Erythroblast (primary cell): Measurements from ENCODE around the gene HIBADH.

ENCODE experiments used
- GATA1 ChIP-seq: IDR thresholded peaks from 2 replicates; pipeline ENCODE4 v1.6.1; 2011; ENCODE audit warnings: low read depth, mild to moderate bottlenecking, control low read depth, low read length, moderate library complexity
- POLR2A ChIP-seq: IDR thresholded peaks from 2 replicates; pipeline ENCODE4 v1.6.1; 2011; ENCODE audit warnings: mild to moderate bottlenecking, low read length

DNA sequence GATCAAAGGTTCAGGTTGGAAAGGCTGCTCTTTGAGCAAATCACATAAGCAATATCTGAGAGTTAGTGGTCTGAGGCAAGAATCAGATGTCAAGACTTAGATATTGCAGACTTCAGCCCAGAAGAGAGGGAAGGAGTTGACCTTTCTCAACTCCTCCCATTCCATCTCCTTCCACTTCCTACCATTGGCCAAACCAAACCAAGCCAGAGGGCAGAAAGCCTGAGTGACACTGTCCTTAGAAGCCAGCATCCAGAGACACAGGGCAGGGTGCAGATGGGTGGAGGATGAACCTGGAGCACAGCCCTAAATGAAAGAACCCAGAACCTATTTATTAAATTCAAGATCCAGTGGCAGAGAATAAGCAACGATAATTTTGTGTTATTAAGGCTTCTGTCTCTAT is 180.5 kb downstream of the HIBADH start:
- no peak for TF ChIP-seq POLR2A
- no peak for TF ChIP-seq GATA1
